Activated CD4-positive, alpha-beta T cell treated with anti-CD3 and anti-CD28 coated beads for 4 hours (primary cell): ENCODE measurements around the gene CDHR2.
"Not testable (repeated sequence)": the region's sequence is repeated elsewhere in the genome, so short reads cannot be mapped to it uniquely, and the experiment has no call there.

Source experiments
- DNase-seq, 2 donors: peaks; one replicate each; pipeline ENCODE4 v3.0.0-alpha.2; 2020

Gene CDHR2

GRCh38 chr5:176541338-176542134 is 7.6 kb upstream of the CDHR2 start:
- DNase-seq: peak; percentile 67 to 69

DNA sequence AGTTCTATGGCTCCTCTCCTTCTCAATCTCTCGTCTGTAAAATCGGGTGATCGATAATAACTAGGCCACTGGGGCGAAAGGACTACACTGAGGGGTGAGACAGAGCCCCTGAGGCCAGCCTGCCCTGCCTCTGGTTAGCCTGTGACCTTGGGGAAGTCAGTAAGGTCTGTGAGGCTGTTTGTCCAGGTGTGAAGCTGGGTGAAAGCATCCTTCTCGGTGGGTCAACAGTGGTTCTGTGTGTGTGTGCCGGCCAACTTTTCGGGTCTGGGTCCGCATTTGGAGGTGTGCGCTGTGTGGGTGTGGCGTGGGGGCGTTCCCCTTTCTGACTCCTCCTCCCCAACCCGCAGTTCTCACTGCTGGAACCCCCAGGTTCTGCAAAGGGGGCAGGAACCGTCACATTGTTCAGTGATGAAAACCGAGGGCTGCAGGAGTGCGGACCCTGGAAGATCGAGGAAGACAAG is 7.0 kb upstream of the CDHR2 start:
- peak; percentile 64 to 70 for DNase-seq

DNA sequence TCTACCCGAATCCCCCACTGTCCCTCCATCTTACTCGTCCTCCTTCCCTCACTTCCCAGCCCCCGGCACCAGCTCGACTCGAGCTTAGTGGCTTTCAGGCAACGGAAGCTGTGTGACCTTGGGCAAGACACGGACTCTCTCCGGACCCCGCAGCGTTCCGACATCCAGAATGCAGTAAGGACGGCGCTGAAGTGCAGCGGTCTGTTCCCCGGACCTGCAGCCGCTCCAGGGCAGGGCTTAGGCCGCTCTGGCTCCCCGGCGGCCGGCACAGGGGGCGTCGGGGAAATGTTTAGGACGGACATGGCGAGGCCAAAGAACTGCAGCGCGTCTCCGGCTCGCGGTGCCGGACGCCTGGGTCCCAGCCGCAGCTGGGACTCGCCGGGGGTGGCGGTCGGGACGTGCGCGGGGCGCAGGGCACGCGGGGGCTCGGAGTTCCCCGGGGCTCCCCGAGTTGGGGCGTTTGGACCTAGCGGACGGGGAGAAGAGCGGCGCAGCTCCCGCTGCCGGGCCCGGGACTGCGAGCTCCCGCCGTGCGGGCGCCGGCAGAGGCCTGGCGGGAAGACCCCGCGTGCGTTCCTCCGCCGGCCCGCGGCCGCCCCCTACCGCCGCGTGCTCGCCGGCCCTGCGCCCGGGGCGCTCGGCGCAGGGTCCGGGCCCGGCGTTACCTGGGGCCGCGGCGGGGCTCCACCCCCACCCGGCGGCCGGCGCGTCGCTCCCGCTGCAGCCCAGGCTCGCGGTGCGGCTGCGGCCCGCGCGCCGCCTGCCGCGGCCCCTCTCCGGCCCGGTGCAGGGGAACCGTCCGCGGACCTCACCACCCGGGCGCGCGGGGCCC is 6.3 kb upstream of the CDHR2 start:
- no peak for DNase-seq

DNA sequence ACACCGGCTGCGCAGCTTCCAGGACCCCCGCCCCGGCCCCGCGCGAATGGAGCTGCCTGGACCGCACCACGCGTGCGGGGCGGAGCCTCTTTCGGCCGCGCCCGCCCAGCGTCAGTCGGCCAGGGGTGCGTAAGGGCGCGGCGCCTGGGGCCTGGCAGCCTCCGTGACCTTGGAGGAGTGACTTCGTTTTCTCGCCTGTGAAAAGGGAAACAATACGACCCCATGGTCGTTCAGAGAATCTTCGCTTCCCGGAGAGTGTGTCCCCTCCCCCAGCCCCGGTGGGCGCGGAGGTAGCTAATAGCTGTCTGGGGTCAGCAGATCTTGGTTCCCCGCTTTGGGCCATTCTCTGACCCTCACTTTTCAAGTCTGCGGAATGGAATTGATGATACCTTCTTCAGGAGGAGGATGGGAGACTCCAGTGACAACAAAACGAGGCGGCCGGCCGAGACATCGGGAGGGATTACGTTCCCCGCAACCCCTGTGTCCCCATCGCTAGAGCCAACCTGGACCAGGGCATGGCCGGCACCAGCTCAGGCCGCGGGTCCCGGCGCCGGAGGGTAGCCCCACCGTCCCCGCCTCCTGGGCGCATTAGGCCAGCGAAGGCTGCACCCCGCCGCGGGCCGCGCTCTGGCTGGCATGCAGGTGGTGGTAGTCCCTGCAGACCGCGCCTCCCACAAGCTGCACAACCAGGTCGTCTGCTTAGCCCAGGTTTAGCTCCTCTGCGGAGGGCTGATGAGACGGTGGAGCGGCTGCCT is 5.5 kb upstream of the CDHR2 start:
- peak; percentile 55 to 61 for DNase-seq

DNA sequence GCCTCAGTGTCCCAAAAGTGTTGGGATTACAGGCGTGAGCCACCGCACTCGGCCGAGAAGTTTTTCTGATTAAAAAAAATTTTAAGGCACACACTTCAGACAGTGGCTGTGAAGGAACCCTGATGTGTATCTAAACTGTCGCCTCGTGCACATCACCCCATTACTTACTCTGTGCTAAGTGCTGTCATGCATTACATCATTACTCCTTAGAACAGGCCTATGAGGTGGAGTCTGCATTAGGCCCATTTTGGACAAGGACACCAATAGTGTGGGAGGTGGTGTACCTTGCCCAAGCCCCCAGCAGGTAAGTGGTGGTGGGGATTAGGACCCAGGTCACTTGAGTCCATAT is 3.8 kb upstream of the CDHR2 start:
- no peak for DNase-seq

DNA sequence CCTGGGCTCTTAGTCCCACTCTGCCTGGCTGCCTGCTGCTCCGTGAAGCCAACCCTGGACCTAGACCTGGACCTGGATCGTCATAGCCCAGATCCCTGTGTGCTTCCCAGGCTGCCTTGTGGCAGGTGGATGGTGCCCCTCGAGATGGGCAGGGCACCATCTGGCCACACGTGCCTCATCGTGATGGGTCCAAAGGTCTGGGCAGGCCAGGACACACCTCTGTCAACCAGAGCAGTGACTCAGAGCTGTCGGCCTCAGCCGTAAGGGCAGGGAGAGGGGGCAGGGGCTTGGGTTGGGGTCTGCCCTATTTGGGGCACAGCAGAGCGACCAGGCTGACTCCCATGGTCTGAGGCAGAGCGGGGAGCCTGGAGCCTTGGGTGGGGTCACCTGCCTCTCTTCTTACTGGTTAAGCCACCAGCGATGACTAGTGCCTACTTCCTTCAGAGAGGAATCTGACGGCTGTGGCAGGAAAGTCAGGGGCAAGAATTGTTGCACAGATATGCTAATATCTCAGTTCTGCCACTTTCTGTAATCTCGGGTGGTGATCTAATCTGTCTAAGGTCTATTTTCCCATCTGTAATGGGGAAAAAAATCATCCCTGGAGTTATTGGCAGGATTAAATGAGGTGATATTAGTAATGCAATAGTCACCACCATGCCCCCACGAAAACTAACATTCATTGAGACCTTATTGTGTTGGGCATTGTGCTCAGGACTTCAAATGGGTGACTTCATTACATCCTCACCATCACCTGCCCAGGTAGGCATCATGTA is 3.2 kb upstream of the CDHR2 start:
- DNase-seq: no peak

DNA sequence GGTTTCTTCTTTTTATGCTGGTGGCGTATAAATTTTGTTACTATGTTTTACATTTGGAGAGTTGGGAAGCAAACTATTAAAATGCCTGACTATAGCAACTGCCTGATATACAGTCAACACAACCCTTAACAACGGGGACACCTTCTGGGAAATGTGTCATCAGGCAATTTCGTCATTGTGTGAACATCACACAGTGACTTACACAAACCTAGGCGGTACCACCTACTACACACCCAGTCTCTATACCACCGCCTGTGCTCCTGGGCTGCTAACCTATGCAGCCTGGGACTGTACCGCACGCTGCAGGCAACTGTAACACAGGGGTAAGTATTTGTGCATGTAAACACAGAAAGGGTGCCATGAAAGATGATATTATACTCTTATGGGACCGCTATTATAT is 1.3 kb upstream of the CDHR2 start:
- DNase-seq: no peak

GRCh38 chr5:176549871-176550270 is 729 bp downstream of the CDHR2 start:
- no peak for DNase-seq

DNA sequence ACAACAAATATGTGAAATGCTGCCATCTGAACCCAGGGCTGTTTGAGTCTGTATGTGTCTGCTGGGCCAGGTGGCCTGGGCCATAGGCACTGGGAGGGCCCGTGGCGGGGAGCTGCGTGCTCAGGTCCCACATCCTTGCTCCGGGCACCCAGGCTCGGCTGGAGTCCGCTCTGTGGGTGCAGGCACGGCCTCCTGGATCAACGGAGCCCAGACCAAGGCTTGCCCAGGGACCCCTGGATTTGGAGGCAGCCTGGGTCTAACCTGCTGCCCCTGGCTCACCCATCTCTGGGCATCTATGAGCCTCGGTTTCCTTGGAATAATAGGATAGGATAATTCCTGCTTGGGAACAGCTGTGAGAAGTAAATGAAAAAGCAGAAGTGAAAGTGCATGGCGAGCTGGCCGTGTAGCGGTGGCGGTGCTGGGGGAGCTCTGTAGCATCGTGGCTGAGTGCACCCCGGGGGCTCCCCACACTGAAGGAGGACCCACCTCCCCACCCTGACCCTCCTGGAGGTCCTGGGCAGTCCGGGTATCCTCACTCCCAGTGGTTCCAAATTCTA is 1.2 kb downstream of the CDHR2 start:
- DNase-seq: no peak

DNA sequence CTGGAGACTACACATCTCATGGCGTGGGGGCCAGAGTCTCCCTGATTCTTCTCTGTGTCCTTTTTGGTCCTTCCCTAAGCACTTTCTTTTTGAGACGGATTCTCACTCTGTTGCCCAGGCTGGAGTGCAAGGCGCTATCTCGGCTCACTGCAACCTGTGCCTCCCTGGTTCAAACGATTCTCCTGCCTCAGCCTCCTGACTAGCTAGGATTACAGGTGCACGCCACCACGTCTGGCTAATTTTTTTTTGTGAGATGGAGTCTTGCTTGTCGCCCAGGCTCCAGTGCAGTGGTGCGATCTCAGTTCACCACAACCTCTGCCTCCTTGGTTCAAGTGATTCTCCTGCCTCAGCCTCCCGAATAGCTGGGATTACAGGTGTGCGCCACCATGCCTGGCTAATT is 1.8 kb downstream of the CDHR2 start:
- not testable (repeated sequence) for DNase-seq

- DNase-seq: no peak
Measured at GRCh38 chr5:176552332-176552869, 3.3 kb downstream of the CDHR2 start.

DNA sequence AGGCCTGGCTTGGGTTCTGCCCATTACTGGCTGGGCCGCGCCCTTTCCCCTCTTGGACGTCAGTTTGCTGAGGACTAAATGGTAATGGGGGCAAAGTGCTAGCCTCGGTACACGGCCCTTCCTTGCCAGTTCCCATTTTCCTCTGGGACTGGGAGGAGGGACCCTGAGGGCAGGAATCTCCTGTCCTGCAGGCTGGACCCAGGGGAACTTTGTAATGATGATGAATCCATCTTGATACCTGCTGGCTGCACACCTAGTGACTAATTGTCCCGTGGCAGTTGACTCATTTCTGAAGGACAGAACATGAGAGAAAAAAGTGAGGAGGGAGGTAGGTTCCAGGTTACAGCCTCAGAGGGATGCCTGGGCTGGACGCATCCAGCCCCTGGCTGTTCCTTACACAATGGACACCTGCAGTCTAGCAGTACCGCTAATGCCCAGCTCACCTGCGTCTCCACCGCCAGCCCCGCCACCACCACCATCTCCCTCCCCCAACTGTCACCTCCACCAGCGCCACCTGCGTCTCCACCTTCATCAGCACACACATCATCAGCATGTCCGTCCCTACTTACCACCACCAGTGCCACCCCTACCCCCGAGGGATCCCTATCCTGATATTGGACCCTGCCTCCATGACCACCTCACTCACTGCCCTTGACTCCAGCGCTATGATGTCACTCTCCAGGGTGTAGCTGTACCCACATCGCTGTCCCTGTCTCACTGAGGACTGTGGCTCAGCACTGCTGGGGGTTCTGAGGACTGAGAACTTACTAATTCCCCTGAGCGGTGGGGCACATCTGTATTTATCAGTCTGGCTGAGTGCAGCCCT is 4.3 kb downstream of the CDHR2 start:
- no peak for DNase-seq

GRCh38 chr5:176557846-176558245 is 8.7 kb downstream of the CDHR2 start:
- no peak for DNase-seq

GRCh38 chr5:176559683-176560082 is 10.5 kb downstream of the CDHR2 start:
- DNase-seq: no peak

GRCh38 chr5:176560364-176560763 is 11.2 kb downstream of the CDHR2 start:
- peak in 1 of 2 donors; percentile 20 for DNase-seq

- no peak for DNase-seq
Measured at GRCh38 chr5:176561259-176561658, 12.1 kb downstream of the CDHR2 start.

- DNase-seq: peak in 1 of 2 donors; percentile 55
Measured at GRCh38 chr5:176562189-176562588, 13.0 kb downstream of the CDHR2 start.

- no peak for DNase-seq
Measured at GRCh38 chr5:176564002-176564401, 14.9 kb downstream of the CDHR2 start.

DNA sequence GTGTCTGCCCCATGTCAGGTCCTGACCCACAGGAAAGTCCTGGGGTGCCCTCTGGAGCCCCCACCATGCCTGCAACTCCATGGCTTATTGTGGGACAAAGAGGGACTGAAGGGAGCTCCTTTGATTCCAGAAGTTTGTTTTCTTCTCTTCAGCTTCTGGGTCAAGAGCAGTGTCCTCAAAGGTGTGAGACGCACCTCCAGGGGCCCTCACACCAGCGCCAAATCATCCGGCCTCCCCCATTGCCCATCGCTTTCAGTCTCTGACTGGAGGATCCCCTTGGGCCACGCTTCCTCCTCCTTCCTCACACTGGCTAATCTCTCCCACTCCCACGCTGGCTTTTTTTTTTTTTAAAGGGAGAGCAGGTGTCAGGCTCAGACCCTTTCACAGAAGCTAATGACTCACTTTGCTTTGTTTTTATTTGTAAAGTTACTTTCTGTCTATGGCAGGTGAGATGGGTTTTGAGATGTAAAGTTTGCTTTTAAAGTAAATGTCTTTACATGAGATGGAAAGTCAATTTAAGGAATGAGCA is 16.7 kb downstream of the CDHR2 start:
- DNase-seq: no peak

DNA sequence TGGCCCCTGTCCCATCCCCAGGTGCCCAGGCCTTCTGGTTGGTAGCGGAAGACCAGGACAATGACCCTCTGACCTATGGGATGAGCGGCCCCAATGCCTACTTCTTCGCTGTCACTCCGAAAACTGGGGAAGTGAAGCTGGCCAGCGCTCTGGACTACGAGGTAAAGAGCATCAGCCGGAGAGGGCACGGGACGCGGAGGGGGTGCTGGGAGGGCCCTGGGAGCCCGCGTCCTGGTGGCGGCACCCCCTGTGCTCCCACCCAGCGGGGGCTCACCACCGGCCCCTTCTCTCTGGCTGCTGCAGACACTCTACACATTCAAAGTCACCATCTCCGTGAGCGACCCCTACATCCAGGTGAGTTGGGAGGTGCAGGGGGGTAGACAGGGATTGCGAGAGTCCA is 19.5 kb downstream of the CDHR2 start:
- DNase-seq: no peak

DNA sequence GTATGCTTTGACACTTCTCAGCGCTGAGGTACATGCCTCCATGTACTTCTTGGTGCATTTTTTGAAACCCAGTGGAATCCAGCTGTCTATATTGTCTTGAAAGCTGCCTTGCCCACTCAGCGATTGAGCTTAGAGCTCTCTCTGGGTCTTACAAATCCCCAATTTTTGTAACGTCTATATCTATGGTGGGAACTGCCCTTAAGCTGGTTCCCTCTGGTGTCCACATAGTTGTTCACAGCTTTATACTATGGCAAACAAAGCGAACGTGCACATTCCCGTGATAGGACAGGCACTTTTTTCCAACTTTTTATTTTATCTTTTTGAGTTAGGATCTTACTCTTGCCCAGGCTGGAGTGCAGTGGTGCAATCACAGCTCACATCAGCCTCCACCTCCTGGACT is 20.9 kb downstream of the CDHR2 start:
- DNase-seq: no peak
